Inflammatory macrophage (primary cell): ENCODE data around the gene CCDC33.
A peak's percentile ranks its signal among the peaks of the same experiment; 100 is the strongest.

Source experiments
- DNase-seq, 2 donors: peaks; one replicate each; pipeline ENCODE4 v3.0.0-alpha.2; 2020 to 2022

Gene CCDC33

DNA sequence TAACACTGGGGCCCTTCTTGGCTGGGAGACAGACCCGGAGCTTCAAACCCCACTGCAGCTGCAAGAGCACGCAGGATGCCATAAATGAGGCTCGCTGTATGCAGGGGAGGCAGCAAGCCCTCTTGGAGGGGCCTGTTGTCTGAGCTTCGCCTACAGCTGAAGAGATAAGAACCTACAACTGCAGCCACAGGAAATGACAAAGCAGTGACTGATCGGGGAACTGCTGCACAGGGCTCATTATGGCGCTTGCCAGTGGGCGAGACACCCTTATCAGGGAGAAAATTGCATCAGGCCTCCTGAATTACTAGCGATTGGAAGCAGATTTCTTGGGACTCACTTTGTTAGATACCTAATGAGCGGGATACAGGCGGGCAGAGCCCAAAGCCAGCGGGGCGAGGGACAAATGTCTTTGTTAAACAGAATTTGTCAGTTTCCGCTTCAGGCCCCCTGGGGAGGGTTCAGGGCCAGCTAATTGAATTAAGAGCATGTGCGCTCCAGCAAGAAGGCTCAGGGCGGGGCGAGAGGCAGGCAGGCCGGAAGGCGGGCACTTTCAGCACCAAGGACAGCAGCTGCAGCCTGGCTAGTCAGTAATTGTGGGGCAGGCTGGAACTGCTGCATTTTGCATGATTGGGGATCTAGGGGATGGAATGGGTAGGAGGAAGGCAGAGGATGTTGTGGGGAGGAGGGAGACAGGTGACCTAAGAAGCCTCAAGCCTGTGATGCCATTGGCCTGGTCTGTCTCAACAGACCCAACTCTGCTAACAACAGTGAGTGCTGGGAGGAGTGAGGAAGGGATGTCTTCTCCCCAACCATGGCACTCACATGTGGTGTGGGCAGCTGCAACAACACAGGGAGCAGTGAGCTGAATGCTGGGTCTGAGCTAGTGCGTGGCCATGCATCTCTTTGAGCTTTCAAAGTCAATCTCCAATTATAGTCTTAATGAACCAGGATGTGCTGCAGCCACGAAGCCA lies 55.3 kb downstream of the CCDC33 start:
- DNase-seq, result peak; percentile 43 to 65

DNA sequence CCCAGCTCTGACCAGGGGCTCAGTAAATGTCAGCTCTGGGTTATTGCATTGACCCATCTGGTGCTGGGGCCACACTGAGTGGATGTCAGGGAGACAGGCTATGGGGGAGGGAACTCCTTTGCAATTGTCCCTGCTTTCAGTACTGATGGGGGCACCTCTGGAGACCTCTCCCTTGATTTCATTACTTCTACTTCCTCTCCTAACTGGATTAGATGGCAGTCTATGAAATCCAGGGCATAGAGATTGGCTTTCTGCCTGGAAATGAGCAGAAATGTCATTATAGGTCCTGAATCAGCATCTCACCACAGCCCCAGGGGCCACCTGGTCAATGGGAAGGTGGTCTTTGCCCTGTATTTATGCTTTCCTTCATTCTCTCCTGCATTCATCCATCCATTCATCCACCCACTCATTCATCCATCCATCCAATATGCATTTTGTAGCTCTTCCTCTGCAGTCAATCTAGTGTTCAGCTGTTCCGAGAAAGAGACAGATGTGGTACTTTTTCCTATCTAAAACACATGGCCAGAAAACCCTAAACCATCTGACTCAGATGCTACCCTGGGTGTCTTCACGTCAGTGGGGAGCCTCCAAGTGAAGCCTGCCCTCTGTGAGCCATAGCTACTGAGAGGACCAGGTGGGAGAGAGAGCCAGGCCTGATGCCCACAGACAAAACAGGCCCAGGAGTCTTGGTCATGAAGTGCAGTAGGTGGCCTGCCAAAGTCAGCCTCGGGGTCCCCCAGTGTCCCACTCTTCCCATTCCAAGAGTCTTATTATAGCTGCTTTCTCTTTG lies 57.1 kb downstream of the CCDC33 start:
- no peak for DNase-seq

DNA sequence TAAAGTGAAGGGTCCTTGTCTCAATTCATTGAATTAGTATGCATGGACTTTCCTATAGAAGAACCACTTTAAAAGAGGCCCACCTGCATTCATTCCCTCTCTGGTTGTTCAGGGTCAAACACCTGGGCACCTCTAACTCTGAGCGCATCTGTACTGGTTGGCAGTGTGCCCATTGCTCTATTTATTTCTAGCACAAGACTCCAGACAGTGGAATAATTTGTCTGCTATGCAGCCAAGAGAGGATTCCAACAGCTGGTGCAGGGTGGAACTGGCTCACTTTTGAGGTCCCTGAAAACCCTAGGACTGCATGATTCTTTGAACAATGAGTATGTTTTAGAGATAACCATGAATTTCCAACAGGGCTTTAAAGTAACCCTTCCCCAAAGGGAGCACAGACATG lies 57.9 kb downstream of the CCDC33 start:
- DNase-seq, result no peak

DNA sequence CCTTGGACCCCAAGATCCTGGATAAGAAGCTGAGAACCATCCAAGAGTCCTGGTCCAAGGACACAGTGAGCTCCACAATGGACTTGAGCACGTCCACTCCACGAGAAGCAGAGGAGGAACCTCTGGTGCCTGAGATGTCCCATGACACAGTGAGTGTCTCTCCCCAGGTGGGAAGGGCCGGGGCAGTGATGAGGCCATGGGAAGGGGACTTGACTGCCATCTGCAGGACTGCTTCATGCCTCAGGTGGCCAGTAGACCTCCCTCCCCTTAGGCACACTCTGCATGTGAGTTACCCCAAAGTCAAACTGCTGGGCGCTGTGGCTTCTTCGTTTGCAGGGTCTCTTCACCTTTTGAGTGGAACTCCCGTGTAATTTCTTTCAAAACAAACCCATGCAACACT lies 59.7 kb downstream of the CCDC33 start:
- no peak for DNase-seq

DNA sequence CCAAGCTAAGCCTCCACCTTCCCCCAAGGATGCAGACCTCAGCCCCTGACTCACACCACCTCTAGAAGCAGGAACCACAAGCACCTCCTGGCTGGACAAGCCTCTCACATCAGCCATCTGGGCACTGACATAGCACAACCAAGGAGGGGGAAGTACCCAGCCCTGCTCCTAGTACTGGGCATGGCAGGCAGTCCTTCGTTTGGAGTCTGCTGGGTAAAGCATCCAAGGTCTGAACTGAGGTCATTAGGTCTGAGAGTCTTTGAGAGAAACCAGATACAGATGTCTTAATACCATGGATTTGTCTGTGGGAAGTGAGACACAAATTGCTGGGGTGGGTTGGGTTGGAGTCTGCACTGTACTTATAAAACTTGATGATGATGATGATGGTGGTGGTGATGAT lies 61.8 kb downstream of the CCDC33 start:
- DNase-seq, result no peak

DNA sequence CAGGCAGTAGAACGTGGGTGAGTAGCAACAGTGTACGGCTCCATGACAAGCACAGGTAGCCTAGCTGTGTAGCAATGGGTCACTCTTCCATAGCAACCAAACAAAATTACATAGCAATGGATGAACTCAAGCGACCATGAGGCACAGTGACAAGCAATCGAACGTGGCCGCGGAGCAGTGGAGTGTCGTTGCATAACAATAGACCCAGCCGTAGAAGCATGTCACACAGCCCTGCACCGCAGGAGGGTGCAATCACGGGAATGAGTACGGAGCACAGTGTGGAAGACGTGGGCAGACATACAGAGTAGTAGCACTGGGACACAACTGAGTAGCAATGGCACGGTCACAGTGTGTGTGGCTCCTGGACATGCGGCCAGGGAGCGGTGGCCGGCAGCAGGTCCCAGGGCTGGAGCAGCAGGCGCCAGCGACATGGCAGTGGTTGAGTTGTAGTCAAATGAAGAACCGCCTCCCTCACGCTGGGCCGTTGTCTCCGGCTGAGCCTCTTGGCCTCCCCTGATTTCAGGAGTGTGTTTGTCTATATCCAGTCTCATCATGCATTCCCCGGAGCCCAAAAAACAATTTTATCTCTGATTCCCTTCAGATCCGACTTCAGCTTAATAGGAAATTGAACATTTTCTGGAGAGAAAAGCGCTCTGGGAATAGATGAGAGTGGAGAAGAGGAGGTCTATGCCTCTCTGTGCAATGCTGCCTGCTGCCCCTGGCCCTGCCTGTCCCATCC lies 64.1 kb downstream of the CCDC33 start:
- no peak for DNase-seq

DNA sequence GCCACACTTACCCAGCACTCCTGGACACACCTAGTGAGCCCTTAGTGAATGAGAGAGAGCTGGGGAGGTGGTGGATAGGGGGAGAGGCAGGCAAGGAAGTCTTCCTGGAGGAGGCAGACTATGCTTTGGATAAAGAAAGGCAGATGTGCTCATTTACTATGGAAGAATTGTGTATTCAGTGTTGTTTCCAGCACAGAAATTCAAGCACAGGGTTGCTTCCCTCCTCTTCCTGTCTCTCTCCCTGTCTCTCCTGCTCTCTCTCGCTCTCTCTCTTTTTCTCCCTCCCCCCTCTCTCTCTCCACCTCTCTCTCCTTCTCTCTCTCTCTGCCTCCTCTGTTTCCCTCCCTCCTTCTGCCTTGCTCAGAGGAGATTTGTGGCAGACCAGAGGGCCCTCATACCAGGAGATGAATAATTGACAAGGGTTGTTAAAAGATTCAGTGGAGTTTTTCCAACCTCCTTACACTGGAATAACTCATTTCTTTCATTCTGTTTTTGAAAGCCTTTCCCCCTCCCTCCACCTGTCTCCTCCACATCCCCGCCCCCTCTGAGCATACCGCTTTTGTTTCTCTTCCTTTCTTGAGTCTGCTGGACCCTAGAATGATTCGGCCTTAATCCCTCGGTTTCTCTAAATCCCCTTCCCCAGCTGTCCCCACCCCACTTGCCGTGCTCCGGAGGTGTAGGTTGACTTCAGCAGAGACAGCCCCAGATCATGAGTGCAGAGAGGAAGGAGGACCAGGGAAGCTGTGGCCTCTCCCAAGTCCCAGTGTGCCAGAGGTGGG lies 65.6 kb downstream of the CCDC33 start:
- DNase-seq, result no peak

DNA sequence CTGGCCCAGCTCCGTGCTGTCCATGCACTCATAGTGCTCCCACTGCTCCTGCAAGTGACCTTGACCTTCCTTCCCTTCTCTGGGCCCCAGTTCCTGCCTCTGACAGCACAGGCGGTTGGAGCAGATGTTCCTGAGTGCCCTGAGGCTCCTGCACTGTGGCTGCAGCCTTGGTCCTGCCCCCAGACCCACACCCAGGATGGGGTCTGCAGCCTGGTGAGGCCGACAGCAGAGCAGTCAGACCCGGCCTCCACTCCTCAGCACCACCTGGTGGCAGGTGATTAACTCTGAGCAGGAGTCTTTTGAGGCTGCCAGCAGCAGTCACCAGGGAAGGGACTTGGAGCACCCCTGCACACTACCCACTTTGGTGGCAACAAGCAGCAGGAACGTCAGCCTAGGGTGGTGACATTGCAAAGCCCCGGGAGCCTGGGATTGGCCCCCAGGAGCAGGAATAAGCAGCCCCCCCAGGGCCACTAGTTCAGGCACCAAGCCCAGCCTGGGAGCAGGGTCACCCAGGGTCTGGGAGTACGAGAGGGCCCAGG lies 66.8 kb downstream of the CCDC33 start:
- DNase-seq, result peak in 1 of 2 donors; percentile 19

DNA sequence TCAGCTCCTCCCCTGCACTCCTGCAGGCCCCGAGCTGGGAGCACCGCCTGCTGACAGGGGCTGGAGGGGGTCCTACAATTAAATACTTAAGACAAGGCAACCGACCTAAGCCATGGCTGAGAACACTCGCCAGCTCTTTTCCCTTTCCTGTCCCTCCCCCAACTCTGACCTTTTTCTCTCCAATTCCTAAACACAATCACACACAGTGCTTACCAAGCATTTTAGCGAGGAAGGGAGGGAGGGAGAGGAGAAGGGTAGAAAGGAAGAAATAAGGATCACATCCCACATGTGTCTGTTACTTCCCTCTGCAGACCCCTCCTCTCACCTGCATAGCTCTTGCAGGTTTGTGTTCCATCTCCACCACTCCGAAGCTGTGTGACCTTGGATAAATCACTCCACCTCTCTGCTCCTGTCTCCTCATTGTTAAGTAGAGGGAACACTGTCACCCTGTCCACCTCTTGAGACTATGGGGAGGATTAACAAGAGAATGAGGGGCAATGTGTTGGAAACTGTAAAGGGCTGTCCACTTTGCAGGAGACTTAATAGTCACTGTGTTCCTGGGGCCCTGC lies 67.7 kb downstream of the CCDC33 start:
- DNase-seq, result no peak

DNA sequence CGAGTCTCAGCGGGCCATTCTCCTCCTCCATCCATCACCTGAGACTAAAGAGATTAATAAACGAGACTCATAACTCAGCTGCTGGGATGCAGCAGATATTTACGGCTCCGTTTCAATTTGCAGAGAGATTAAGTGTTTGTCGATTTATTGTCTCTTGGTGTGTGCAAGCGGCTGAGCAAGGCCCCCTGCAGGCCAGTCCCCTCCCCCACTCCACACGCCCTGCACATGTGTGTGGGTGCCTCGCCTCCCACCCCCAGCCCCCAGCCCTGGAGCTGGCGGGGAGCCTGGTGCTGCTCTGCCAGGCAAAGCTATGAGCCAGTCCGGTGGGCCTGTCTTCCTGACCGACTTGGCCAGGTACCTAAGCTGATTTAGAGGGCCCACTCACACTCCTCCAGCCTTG lies 68.3 kb downstream of the CCDC33 start:
- DNase-seq, result no peak

DNA sequence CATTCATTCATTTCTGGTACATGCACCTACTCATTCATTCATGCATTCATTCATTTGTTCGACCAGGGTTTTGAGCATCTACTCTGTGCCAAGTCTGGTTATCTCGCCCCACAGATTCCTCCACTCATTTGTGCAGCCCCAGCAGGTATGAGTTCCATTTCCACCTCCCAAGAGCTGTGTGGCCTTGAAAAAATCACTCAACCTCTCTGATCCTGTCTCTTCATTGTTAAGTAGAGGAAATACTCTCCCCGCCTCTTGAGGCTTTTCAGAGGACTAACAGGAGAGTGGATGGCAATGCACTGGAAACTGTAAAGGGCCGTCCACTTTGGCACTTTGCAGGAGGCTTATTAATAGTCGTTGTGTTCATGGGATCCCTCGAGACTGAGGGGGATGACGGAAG lies 69.6 kb downstream of the CCDC33 start:
- DNase-seq, result no peak

DNA sequence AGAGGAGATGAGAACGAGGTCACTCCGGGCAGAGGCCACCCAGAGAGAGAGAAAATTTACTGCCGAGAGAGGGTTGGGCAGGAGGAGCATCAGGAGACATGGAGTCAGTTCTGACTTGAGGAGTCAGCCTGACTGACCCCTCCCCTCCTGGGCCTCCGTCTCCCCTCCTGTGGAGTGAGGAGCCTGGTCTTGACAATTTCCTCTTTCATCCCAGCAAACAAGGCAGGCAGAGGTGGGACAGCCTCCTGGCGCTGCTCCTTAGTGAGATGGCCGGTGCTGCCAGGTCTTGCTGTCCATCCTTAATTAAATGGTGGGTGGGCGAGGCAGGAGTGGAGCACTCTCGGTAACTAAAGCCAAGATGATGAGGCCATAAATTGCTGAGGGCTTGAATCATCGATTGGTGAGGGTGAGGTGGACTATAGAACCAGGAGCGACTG lies 70.7 kb downstream of the CCDC33 start:
- DNase-seq, result no peak

DNA sequence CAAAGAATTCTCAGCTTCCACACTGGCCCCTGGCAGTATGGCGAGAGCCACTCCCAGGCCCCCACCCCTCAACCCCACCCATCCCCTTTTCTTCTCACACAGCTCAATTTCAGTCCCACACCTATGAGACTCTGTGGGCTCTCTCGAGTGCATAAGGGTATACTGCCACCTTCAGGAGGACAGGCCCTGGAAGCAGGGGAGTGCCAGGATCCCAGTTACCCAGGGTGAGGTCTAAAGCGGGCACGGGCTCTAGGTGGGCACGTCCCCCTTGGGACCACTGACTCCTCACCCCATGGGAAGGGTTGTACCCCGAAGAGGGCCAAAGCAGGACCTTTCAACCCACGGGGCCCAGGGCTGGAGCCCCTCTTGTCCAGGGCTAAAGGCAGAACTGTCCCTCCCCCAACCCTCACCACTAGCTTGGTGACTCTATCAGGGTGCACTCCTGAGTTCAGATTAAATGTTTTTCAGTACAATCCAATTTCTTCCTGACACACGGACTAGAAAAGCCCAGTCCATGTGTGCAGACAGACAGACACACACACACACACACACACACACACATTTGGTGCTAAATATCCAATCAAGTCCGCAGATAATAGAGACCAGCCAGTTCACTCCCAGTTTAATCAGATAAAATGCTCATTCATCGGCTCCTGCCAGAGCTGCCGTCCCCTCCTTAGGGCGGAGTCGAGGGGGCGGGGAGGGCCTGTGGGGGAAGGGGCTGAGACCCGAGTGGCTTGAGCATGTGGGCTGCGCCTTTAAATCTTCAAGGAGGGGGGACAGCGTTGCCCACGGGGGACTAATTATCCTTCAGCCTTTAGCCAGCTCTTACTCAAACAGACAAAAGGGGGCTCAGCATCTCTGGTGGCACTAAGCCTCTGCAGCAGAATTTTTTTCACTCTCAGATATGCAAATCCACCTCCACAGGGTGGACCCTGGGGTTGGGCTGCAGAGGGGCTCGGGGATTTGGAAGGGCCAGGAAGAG lies 72.0 kb downstream of the CCDC33 start:
- peak; percentile 27 to 48 for DNase-seq

DNA sequence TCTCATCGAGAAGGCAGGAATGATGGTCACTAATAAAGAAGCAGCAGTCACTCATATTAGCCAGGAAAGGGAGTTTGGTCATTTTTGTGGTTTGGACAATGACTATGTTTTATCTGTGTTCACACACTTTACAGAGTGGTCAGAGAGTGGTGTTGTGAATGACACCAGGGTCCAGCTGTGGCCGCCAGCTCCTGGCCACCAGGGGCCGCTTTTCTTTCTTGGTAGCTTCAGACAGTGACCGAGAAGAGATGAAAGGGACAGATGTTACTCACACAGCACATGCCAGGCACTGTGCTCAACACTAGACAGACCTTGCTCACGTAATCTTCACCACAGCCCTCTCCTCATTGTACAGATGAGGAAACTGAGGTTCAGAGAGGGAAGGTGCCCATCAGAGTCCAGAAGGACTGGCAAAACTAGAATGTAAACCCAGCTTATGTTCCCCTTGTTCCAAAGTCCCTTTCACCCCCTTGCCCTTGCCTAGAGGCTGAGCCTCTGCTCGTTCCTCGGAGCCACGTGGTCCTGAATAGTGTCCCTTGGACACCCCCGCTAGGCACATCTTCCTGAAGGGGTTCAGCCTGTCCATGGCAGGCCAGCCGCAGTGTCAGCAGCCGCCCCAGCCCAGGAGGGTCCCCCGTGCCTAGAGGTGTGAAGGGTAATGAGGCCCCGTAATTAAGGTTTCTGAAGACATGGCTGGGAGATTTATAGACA lies 75.8 kb downstream of the CCDC33 start:
- DNase-seq, result no peak

DNA sequence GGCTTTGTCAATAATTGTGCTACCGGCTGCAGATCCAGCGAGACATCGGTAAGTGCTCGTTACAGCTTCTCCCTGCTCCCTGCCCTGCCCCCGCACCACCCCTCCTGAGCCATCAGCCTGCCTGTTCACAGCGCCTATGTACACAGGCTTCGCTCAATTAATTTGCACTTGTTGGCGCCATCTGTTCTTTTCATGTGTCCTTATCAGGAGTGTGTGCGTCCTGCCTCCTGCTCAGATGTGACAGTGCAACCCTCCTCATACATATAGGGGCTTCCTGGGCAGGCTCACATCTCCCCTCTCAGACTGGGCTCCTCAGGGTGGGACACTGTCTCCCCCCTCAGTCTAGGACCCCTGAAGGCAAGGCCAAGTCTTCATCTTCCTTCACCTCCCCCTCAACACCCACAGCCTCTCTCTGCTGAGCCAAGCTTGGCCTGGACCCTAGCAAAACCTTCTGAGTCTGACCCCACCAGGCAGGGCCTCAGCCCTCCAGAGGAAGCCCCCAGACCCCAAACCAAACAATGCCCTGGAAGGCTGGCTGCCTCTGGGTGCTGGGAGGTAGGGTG lies 76.4 kb downstream of the CCDC33 start:
- no peak for DNase-seq

DNA sequence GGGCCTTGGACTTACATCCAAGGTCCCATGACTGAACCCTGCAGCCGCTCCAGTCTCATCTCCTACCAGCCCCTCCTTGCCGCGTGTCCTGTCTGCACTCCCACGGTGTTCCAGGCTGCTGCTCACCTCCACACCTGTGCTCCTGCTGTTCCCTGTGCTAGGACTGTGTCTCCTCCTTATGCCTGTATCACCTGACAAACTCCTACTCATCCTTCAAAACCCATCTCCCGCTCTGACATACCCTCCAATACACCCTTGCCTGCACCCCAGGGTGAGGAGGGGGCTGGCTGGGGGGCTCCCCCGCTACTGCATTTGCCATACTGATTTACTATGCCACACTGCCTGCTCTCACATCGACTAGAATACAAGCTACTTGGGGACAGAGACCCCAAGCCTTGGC lies 77.8 kb downstream of the CCDC33 start:
- no peak for DNase-seq

DNA sequence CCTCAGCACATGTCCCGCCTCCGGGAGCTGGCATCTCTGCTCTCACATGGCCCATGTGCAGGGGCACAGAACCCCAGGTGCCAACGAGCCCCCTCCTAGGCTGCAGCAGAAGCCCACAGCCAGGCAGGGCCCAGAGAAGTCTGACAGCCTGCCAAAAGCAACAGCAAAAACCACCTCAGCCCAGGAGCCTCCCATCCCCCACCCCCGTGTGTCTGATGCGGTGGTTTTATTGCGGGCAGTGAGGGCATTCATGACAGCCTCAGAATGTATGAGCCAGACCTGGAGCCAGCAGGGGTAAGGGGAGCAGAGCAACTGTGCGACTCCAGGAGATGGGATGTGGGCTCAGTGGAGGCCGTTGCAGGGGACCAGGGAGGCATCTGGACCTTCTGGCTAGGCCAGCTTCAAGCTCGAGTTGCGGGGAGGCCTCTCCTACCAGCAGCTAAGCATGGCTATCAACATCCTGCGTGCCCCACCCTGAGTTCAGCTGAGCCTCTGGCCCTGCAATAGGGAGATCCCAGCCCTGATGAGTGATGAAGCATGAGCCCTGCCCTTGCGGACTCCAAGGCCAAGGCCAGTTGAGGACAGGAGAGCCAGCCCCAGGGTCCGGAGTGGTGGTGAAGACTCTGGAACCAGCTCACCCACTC lies 78.8 kb downstream of the CCDC33 start:
- DNase-seq, result no peak

DNA sequence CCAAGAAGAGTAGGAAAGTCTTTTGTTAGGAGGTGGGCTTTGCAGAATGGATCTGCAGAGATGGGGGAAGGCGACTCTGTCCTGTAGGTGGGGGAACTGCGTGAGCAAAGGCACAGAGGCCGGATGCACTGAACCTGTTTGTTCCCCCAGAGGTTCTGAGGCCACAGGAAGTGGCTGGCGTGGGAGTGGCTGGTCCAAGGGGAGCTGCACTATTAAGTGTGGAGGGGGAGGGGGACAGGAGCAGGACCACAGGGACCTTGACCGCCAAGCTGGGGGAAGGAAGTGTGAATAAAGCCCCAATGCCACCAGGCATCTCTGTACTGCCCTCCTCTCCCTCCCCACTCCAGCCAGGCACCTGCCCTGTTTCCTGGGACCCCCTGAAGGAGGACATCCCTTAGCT lies 79.5 kb downstream of the CCDC33 start:
- DNase-seq, result no peak

DNA sequence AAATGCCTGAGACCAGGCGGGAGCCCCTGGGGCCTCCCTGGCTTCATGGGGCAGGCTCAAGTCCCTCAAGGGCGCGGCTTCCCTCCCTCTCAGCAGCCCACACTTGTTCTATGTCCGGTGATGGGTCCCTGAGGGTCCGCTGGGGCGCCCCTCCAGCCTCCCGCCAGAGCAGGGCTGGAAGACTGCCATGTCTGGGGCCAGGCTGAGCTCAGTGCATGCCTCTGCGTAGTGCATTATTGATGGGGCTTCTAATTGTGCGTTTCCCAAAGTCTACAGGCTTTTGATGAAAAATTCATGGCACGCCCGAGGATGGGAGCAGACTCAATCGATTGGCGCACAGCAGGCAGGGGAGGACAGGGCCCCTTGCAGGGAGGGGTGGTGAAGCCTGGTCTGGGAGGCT lies 80.0 kb downstream of the CCDC33 start:
- no peak for DNase-seq
